Central memory CD8-positive, alpha-beta T cell (primary cell): ENCODE data around the gene CCDC146.

Experiments
- ATAC-seq: fragments of 150-1000 bp; cut with Tn5 transposase; replicated peaks from 2 replicates; pipeline ENCODE4 v1.10.0; 2022; ENCODE audit warnings: mild to moderate bottlenecking, moderate FRiP score, moderate number of reproducible peaks; ENCODE audit not compliant: poor library complexity, severe bottlenecking; ENCODE audit errors: extremely low read depth
- DNase-seq, 2 donors: peaks; one replicate each; pipeline ENCODE4 v3.0.0; 2021; ENCODE audit warnings: low spot score in 2 of 2
- H3K27ac Mint-ChIP-seq: one replicate; pipeline ENCODE4 v1.8.0; 2022; ENCODE audit warnings: low read depth, mild to moderate bottlenecking, moderate library complexity, mixed read lengths
- H3K27me3 Mint-ChIP-seq: one replicate; pipeline ENCODE4 v1.8.0; 2022; ENCODE audit warnings: mixed read lengths
- H3K36me3 Mint-ChIP-seq: one replicate; pipeline ENCODE4 v1.8.0; 2022; ENCODE audit warnings: mild to moderate bottlenecking, moderate library complexity, mixed read lengths; ENCODE audit not compliant: insufficient read depth
- H3K4me1 Mint-ChIP-seq: one replicate; pipeline ENCODE4 v1.8.0; 2022; ENCODE audit warnings: mixed read lengths
- H3K4me3 Mint-ChIP-seq: one replicate; pipeline ENCODE4 v1.8.0; 2022; ENCODE audit warnings: mild to moderate bottlenecking, moderate library complexity, mixed read lengths
- H3K9me3 Mint-ChIP-seq: one replicate; pipeline ENCODE4 v1.8.0; 2022; ENCODE audit warnings: mixed read lengths

The CCDC146 gene

DNA sequence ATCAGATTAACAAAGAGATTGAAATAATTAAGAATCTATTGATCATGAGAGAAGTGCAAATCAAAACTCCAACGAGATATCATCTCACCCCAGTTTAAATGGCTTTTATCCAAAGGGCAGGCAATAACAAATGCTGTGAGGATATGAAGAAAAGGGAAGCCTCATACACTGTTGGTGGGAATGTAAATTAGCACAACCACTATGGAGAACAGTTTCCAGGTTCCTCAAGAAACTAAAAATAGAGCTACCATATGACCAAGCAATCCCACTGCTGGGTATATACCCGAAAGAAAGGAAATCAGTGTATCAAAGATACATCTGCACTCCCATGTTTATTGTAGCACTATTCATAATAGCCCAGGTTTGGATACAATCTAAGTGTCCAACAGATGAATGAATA, 63.5 kb downstream of the CCDC146 start:
- H3K27me3 Mint-ChIP-seq = no peaks in the 10 kb centered on the region
- H3K4me3 Mint-ChIP-seq = no peak overlapping the region
- H3K4me1 Mint-ChIP-seq = no peaks in the 10 kb centered on the region
- H3K9me3 Mint-ChIP-seq = no peaks in the 10 kb centered on the region
- ATAC-seq (no peak), DNase-seq (no peak)
- H3K27ac Mint-ChIP-seq = no peak overlapping the region
- no peaks in the 10 kb centered on the region for H3K36me3 Mint-ChIP-seq

DNA sequence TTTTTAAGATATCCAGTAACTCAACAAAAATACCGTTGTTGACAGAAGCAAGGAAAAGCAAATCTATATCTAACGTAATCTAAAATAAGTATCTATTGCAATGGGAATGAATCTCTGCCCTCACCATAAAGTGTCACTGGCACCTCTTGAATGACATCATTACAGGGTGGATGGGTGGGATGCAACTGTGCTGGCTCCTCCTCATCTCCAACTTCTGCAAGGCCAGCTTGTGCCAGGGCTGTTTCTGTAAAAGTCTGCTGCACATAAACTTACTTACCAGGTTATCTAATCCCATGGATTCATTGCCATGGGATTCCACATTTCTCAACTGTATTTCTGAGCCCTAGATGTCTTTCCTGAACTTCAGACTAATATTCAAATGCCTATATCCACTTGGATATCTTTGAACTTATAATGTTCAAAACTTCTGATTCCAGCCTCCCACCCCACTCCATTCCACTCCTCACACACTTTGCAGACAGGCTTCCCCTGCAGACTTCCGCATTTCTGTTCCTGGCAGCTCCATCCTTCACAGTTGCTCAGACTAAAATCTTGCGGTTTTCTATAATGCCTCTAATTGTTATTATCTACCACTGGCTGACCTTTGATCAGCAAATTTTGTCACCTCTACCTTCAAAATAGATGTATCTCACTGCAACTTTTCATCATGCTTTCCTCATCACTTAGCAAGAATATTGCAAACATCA, 66.5 kb downstream of the CCDC146 start:
- H3K4me3 Mint-ChIP-seq = no peak overlapping the region
- no peaks in the 10 kb centered on the region for H3K9me3 Mint-ChIP-seq
- H3K27ac Mint-ChIP-seq = no peak overlapping the region
- peaks cover 12% of the 10 kb centered on the region for H3K4me1 Mint-ChIP-seq
- ATAC-seq (no peak), DNase-seq (no peak)
- H3K27me3 Mint-ChIP-seq = no peaks in the 10 kb centered on the region
- peaks cover 3% of the 10 kb centered on the region for H3K36me3 Mint-ChIP-seq

DNA sequence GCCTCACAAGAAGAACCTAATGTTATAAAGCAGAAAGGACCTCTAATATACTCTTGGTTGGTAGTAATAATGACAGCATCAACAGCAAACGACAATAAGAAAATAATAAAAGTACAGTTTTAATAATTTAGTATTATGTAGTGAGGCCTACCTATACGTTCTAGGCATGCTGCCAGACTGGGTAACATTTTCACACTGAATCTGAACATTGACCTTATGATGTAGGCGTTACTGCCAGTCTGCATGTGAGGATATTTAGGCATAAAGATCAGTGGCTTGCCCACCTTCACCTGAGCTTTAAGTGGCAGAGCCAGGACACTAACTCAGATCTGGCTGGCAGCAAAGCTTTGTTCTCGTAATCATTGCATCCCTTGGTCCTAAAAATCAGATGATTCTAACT, 74.7 kb downstream of the CCDC146 start:
- Mint-ChIP-seq H3K4me1 (peaks cover 43% of the 10 kb centered on the region), H3K4me3 (no peak overlapping the region), H3K36me3 (peaks cover 4% of the 10 kb centered on the region), H3K27me3 (no peaks in the 10 kb centered on the region), H3K27ac (no peak overlapping the region), H3K9me3 (no peaks in the 10 kb centered on the region)
- ATAC-seq (no peak), DNase-seq (no peak)

DNA sequence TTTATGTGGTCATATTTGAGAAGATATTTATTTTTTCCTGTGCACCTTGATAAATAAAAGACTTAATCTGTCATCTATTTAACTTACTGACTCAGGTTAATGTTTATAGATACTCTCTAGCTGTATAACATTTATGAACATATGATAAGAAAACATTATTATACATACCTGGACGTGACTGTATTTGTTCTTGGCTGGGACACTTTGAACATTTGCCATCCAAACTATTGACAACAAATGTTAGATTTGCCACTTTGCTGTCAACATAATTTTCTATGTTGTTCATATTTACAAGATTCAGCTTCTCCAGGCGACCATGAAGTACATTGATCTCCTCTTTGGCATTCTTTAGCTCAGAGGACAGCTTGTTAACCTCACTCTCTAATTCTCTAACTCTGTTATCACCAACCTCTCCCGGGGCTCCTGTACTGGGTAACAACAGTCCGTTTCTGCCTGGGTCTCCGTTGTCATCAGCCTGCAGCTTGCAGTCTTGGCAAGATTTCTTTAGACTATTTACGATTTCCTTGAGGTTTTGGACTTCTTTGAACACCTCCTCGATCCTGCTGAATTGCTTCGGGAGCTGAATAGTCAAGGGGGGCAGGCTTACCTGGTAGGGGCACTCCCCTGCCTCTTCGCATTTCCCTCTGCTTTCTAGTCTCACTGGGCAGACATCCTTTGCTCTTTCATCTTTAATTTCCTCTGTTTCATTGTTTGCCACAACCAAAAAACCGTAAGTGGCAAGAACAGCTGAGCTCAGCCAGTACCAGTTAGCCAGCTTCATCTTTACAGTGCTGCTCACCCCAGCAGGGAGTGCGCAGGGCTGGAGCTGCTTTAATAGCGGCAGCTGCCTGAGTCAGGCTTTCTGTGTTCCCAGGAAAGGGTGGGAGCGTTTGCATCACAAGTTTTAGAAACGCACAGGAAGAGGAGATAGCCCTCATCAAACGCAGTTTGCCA, 76.9 kb downstream of the CCDC146 start, which contains the start of gene FGL2:
Gene FGL2, minus strand, starts transcription at position 807 of the 954 bp plus-strand sequence. Its CDS starts 26 bp downstream, at position 781.
- Mint-ChIP-seq H3K27ac (peak within 1 kb of the TSS; percentile 87), H3K4me3 (peak within 1 kb of the TSS; percentile 80)

DNA sequence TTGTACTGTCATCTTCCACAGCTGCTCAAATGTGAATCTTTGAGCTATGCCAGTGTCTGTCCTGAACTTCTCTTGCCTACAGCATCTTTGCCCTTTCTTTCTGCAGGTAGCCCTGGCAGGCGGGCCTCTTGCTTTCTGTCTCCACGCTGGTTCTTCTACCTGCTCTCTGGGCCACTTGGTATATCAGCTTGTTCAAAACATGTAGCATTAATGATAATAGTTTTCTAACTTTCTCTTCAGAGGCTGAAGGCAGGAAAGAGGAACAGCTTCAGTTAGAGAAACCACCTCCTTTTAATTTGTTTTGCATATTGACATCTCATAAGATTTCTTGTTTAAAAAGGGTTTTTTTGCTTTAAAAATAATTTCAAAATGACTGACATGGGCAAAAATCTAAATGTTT, 78.1 kb downstream of the CCDC146 start:
- peak overlapping the region; percentile 60 for H3K27ac Mint-ChIP-seq
- no peaks in the 10 kb centered on the region for H3K9me3 Mint-ChIP-seq
- H3K4me3 Mint-ChIP-seq = peak overlapping the region; percentile 68
- no peaks in the 10 kb centered on the region for H3K27me3 Mint-ChIP-seq
- DNase-seq (no peak), ATAC-seq (no peak)
- peaks cover 34% of the 10 kb centered on the region for H3K4me1 Mint-ChIP-seq
- peaks cover 2% of the 10 kb centered on the region for H3K36me3 Mint-ChIP-seq

More for the DNA sequence above, 76.9 kb downstream of the CCDC146 start, which contains the start of gene FGL2:
- H3K9me3 Mint-ChIP-seq = no peaks in the 10 kb centered on the region
- DNase-seq (no peak), ATAC-seq (peak; percentile 78)
- H3K36me3 Mint-ChIP-seq = peaks cover 2% of the 10 kb centered on the region
- no peaks in the 10 kb centered on the region for H3K27me3 Mint-ChIP-seq
- peaks cover 34% of the 10 kb centered on the region for H3K4me1 Mint-ChIP-seq

DNA sequence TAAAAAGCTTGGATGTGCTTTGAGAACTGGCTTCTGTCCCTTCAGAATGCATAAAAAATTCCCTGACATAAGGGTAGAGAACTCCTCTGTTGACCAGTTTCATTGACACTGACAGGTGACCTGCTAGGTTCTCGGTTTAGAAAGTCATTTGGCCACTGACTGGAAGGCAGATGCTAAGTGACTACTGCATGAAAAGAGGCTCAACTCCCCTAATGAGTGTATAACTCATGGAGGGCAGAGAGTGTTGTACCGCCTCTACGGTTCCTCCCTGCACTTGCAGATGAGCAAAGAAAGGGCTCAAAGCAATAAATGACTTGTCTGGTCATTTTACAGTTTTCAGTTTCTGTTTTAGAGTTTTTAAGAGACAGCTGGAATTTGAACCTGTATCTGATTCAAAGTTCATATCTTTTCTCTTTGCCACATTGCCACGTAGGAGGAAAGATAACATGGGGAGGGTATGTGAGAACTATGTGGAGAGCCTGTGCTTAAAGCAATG, 80.1 kb downstream of the CCDC146 start:
- no peaks in the 10 kb centered on the region for H3K9me3 Mint-ChIP-seq
- peaks cover 2% of the 10 kb centered on the region for H3K36me3 Mint-ChIP-seq
- no peak overlapping the region for H3K27ac Mint-ChIP-seq
- no peak overlapping the region for H3K4me3 Mint-ChIP-seq
- DNase-seq (no peak), ATAC-seq (no peak)
- H3K27me3 Mint-ChIP-seq = no peaks in the 10 kb centered on the region
- peaks cover 28% of the 10 kb centered on the region for H3K4me1 Mint-ChIP-seq

DNA sequence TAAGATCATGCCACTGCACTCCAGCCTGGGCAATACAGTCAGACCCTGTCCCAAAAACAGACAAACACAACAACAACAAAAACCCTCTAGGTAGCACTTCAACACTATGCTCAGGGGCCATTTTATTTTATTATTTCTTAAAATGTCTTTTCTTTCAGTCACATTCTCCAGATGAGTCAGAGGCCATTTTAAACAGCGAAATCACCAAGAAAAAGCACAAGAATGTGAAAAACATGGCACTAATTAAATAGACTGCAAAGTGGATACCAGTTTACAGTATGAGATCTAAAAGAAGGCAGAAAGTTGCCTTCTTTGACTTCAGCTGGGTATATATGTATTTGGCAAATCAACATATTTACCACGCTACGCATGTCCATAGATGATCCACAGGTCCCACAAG, 83.3 kb downstream of the CCDC146 start:
- no peak overlapping the region for H3K27ac Mint-ChIP-seq
- H3K4me3 Mint-ChIP-seq = no peak overlapping the region
- no peak for DNase-seq

DNA sequence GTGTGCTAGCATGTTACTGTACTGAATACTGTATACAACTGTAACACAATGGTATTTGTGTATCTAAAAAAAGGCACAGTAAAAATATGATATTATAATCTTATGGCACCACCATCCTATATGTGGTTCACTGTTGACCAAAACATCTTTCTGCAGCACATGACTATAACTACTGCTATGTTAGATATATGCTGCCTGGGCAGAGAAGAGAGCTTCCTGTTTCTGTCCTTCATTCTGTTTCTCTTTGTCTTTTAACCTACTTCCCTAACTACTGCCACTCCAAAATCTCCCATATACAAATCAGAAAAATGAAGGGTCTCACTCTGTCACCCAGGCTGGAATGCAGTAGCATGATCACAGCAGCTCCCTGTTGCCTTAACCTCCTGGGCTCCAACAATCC, 86.0 kb downstream of the CCDC146 start:
- H3K9me3 Mint-ChIP-seq = peaks cover 8% of the 10 kb centered on the region

More for the DNA sequence above, 83.3 kb downstream of the CCDC146 start:
- ATAC-seq = no peak
- Mint-ChIP-seq H3K4me1 (peaks cover 4% of the 10 kb centered on the region), H3K9me3 (peaks cover 8% of the 10 kb centered on the region), H3K27me3 (no peaks in the 10 kb centered on the region), H3K36me3 (peaks cover 2% of the 10 kb centered on the region)

DNA sequence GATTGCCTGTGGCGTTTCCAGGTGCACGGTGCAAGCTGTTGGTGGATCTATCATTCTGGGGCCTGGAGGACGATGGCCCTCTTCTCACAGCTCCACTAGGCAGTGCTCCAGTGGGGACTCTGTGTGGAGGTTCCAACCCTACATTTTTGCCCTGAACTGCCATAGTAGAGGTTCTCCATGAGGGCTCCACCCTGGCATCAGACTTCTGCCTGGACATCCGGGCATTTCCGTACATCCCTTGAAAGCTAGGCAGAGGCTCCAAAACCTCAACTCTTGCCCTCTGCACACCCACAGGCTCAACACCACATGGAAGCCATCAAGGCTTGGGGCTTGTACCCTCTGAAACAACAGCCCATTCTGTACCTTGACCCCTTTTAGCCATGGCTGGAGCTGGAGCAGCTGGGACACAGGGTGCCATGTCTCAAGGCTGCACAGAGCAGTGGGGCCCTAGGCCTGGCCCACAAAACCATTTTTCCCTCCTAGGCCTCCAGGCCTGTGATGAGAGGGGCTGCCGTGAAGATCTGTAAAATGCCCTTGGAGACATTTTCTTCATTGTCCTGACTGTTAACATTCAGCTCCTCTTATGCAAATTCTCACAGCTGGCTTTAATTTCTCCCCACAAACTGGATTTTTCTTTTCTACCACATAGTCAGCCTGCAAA, 87.2 kb downstream of the CCDC146 start:
- Mint-ChIP-seq H3K27ac (no peak overlapping the region), H3K9me3 (peaks cover 8% of the 10 kb centered on the region), H3K4me1 (no peaks in the 10 kb centered on the region), H3K27me3 (no peaks in the 10 kb centered on the region), H3K4me3 (no peak overlapping the region), H3K36me3 (no peaks in the 10 kb centered on the region)
- ATAC-seq (no peak), DNase-seq (no peak)

More for the DNA sequence above, 86.0 kb downstream of the CCDC146 start:
- H3K4me1 Mint-ChIP-seq = no peaks in the 10 kb centered on the region
- ATAC-seq (no peak), DNase-seq (no peak)
- H3K27me3 Mint-ChIP-seq = no peaks in the 10 kb centered on the region
- no peak overlapping the region for H3K27ac Mint-ChIP-seq
- H3K36me3 Mint-ChIP-seq = no peaks in the 10 kb centered on the region
- H3K4me3 Mint-ChIP-seq = no peak overlapping the region

DNA sequence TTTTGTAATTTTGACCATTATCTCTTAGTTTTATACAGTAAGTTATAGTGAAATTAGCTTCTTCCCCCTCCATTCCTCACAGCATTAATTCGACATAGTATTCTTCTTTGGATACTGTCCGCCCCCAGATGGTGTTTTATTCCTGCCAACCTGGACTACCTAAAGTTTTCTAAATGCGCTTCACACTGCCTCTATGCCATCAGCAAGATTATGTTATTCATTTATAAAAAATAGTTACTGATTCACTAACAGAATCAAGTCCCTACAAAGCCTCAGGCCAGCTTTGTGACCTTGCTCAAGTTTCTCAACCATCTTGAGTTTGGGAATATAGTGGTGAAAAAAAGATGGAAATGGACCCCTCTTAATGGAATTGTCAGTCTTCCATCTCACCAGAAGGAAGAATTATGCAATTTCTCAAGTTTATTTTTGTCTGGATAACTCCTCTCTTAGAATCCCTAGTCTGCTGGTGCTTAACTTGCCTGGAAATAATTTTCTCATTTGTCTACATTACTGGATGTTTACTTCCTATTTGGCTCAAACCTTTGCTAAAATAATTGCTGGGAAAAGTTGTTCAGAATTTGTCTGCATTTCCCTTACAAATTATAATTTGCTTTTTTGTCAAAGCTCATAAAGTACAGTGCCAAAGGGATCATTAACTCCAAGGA, 93.9 kb downstream of the CCDC146 start:
- Mint-ChIP-seq H3K36me3 (no peaks in the 10 kb centered on the region), H3K4me1 (no peaks in the 10 kb centered on the region), H3K27me3 (no peaks in the 10 kb centered on the region), H3K27ac (no peak overlapping the region), H3K9me3 (peaks cover 5% of the 10 kb centered on the region), H3K4me3 (no peak overlapping the region)
- no peak for DNase-seq
- ATAC-seq = no peak

DNA sequence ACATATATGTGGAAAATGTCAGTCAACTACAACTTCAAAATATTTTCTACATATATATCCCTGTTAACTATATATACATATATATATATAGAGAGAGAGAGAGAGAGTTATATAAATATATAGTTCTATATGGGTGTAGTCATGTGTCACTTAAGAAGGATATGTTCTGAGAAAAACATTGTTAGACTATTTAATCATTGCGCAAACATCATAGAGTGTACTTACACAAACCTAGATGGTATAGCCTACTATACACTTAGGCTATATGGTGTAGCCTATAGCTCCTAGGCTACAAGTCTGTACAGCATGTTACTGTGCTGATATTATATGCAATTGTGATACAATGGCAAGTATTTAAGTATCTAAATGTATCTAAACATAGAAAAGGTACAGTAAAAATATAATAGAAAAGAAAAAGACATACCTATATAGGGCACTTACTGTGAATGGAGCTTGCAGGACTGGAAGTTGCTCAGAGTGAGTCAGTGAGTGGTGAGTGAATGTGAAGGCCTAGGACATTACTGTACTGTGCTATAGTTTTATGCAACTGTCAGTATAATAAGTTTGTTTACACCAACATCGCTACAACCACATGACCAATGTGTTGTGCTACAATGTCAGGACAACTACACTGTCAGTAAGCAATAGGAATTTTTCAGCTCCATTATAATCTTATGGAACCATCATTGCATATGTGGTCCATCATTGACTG, 95.2 kb downstream of the CCDC146 start:
- H3K4me3 Mint-ChIP-seq = no peak overlapping the region
- no peak for ATAC-seq
- no peaks in the 10 kb centered on the region for H3K4me1 Mint-ChIP-seq
- H3K27me3 Mint-ChIP-seq = no peaks in the 10 kb centered on the region
- no peaks in the 10 kb centered on the region for H3K36me3 Mint-ChIP-seq
- peaks cover 5% of the 10 kb centered on the region for H3K9me3 Mint-ChIP-seq
- no peak overlapping the region for H3K27ac Mint-ChIP-seq
- no peak for DNase-seq
